HG03108 (cell line): ENCODE measurements around the gene TRIO.

Source experiments
- ATAC-seq: cut with Tn5 transposase; IDR thresholded peaks from one replicate; pipeline ENCODE4 v1.9.1; 2021; ENCODE audit warnings: moderate library complexity; ENCODE audit not compliant: unreplicated experiment

Gene TRIO

GRCh38 chr5:14443671-14444093 lies 300.5 kb downstream of the TRIO start:
- ATAC-seq: no peak

GRCh38 chr5:14444161-14444560 lies 301.0 kb downstream of the TRIO start:
- no peak for ATAC-seq

GRCh38 chr5:14445013-14445412 lies 301.9 kb downstream of the TRIO start:
- ATAC-seq: no peak

- no peak for ATAC-seq
These were observed 302.6 kb downstream of the TRIO start for GRCh38 chr5:14445576-14446290.

- peak; percentile 62 for ATAC-seq
These were observed 305.1 kb downstream of the TRIO start for GRCh38 chr5:14447958-14448911.

GRCh38 chr5:14449052-14449661 lies 306.0 kb downstream of the TRIO start:
- no peak for ATAC-seq

GRCh38 chr5:14450018-14450524 lies 306.9 kb downstream of the TRIO start:
- ATAC-seq: no peak

- no peak for ATAC-seq
These were observed 307.6 kb downstream of the TRIO start for GRCh38 chr5:14450742-14451141.

GRCh38 chr5:14451871-14452270 lies 308.7 kb downstream of the TRIO start:
- no peak for ATAC-seq

GRCh38 chr5:14452685-14453454 lies 309.7 kb downstream of the TRIO start:
- ATAC-seq: no peak

GRCh38 chr5:14453481-14453880 lies 310.3 kb downstream of the TRIO start:
- ATAC-seq: no peak

- ATAC-seq: no peak
These were observed 312.7 kb downstream of the TRIO start for GRCh38 chr5:14455814-14456321.

- ATAC-seq: no peak
These were observed 314.3 kb downstream of the TRIO start for GRCh38 chr5:14457476-14457875.

GRCh38 chr5:14458414-14458813 lies 315.3 kb downstream of the TRIO start:
- no peak for ATAC-seq

GRCh38 chr5:14460844-14461398 lies 317.8 kb downstream of the TRIO start:
- no peak for ATAC-seq

- no peak for ATAC-seq
These were observed 319.5 kb downstream of the TRIO start for GRCh38 chr5:14462681-14463080.

GRCh38 chr5:14463629-14464028 lies 320.5 kb downstream of the TRIO start:
- no peak for ATAC-seq

GRCh38 chr5:14464096-14464495 lies 321.0 kb downstream of the TRIO start:
- no peak for ATAC-seq

- ATAC-seq: no peak
These were observed 321.5 kb downstream of the TRIO start for GRCh38 chr5:14464671-14465070.

- no peak for ATAC-seq
These were observed 322.0 kb downstream of the TRIO start for GRCh38 chr5:14465116-14465515.
